Glomerular visceral epithelial cell (primary cell): ENCODE measurements around the gene PPM1L.

Source experiments
- DNase-seq: peaks from one replicate; pipeline ENCODE4 v3.0.0-alpha.2; 2016; ENCODE audit errors: extremely low spot score

The PPM1L gene

DNA sequence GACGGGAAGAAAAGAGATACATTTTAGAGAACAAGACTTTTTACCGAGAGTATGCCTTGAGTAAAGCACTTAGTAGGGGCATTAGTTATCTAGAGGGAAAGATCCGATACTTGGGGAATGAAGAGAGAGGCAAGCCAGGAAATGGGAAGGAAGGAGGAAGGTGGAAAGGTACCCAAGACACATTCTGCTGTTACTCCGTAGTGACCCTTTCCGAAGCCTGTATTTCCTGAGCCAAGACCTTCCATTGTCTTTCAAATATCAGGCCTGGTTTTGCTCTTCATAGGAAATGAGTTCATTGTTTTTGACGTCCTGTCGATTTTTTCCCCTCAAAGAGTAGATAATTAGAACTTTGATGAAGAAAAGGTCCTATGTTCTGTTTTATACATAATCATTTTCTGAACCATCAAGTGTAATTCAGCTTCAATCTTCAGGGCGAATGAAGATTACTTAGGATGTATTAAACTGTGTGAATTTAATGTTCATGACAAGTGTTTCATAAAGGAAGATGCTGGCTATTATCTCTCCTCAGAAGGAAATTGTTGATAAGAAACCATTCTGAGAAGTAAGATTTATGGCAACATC is 95.7 kb downstream of the PPM1L start:
- DNase-seq, result no peak

DNA sequence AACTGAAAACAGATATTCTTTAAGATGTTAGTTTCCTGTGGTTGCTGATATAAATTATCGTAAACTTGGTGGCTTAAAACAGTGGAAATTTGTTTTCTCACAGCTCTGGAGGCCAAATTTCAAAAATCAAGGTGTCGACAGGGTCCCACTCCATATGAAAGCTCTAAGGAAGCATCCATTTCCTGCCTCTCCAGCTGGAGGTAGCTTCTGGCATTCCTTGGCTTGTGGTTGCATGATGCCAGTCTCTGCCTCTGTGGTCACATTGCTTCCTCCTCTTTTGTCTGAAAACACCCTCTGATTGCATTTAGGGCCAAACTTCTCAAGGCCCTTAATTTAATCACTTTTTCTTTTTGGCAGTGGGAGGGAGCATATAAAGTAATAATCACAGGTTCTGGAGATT is 96.8 kb downstream of the PPM1L start:
- no peak for DNase-seq

DNA sequence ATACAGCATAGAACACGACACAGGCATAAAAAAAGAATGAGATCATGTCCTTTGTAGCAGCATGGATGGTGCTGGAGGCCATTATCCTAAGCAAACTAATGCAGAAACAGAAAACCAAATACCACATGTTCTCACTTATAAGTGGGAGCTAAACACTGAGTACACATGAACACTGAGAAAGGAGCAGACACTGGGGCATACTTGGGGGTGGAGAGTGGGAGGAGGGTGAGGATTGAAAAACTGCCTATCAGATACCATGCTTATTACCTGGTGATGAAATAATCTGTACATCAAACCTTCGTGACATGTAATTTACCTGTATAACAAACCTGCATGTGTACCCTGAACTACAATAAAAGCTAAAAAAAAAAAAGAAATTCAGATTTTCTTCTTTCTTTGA is 100.4 kb downstream of the PPM1L start:
- DNase-seq, result no peak

DNA sequence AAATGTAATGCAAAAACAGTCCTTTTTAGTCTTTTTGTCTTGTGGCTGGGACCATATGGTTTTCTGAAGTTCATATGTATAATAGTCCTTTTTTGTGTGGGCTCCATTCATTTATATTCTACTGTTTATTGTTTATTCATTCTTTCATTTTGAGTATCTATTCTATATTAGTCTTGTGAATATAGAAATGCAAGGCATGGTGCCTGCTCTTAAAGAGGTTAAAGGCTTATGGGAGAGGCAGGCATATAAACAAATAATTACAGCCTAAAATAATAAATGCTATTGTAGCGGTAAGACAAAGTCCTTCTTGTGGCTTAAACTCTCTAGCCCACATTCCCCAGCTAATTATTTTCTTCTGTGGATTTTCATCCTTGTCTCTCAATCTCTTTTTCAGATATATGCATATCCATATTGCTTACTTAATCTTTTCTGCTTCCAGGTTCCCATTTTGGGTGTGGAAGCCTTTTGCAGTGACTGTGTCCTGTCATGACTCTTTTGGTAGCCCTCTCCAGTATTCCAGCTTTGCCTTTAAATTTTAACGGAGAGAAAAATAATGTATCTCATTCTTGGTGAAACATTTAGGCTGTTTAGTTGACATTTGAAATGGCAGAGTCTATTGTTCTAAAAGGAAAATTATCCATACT is 101.6 kb downstream of the PPM1L start:
- no peak for DNase-seq

DNA sequence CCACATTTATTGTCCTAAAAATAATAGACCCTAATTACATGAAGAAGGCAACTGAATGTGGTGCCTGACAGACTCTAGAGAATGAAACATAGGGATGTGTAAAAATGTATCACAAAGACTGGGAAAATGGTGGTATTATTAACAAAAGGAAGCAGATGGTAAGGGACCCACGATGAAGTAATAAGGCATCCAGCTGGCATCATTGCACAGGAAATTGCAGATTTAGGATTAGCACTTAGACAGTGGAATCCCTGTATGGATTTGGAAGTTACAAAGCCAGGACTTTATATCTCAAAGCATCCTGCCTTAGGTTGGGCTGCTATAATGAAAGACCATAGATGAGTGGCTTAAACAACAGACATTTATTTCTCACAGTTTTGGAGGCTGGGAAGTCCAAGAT is 104.3 kb downstream of the PPM1L start:
- DNase-seq, result no peak

DNA sequence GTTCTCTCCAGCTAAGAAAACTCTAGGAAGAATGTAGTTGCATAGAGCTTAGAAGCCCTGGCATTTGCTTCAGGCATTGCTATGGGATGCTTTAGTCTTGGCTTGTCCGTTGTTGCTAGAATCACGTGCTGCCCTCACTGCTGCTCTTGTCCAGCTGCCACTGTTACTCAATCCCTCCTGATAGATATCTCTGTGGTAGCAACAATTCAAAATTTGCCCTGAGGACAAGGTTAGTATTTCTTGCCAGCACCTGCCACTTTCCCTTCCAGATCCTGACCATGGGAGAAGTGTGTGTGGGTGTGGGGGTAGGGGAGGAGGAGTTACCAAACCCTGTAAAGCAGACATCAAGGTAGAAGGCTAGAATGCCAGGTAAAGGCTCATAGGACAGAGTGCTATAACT is 113.8 kb downstream of the PPM1L start:
- DNase-seq, result no peak

DNA sequence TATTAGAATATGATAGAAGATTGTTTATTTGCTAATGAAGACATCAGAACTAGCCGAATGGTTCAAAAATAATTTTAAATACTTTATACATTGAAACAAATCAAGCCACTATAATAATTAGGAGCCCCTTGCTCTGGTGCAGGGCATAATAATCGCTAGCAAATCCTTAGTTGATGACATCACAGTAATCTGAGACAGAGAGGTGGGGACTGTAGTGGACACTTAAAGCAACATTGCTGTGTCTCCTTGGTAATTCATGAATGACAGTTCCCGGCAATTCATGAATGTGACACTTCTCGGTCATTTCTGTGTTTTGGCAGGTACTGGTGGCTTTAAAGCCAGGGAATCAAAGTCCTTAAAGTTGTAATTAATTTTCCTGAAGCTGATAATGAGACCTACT is 114.3 kb downstream of the PPM1L start:
- DNase-seq, result no peak

DNA sequence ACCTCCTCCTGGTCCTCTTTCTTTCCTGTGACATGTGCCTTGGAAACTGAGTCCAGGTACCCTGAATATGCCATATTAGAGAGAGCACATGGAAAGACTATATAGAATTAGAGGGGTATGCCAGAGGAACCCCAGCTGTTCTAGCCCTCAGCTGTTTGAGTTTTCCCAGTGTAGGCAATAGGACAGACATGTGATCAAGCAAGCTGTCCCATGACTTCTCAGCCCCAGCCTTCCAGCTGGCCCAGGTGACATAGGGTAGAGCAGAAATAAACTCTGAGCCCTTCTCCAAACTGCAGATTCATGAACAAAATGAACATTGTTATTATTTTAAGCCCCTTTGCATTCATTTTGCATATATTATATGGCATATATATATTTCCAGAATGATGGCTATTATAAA is 118.7 kb downstream of the PPM1L start:
- no peak for DNase-seq

DNA sequence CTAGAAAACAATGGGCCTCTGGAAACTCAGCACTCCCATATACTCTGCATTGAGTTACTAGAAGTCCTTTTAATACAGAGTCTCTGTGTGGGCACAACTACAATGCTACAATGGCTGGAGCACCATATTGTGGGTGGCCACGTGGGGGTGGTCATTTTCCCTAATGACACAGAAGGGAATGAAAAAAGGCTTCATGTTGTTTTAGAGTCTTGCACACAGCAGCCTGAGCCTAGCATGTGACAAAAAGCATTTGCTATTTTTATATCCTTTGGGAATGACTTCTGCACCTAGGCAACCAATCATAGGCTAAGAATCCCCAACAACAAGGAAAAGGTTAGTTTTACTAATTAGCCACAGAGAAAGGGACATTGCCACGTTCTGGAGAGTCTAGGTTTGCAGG is 120.6 kb downstream of the PPM1L start:
- DNase-seq, result no peak

DNA sequence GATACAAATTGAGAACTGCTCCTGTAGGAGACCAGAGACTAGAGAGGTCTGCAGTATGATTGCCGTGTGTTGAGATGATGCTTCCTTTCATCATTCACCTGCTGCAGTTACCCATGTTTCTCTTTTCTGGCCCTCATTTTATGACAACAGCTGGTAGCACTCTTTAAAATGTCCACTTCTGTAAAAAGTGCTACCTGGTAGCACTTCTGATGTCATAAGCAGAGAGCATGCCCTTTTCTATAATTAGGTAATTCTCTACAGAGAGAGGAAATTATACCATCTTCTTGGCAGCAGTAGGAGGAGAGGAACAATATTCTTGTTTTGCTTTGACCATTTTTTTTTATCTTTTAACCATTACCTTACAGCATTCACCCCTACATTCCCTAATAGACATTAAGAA is 123.8 kb downstream of the PPM1L start:
- no peak for DNase-seq

DNA sequence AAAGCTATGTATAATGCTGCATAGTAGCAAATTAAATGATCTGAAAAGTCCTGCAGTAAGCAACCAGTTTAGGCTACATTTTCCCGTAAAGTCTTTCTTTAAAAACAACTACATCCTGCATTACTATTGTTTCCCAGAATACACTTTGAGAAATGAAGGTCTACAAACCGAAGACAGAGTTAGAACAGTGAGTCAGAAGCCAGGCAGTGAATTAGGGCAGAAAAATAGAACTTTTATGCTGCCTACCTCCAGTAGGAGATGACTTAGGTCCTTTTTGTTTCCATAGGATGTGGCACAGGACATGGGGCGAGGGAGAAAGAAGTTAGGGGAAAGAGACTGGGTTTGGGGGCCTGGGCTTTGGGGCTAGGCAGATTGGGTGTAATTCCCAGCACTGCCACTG is 127.3 kb downstream of the PPM1L start:
- DNase-seq, result no peak

DNA sequence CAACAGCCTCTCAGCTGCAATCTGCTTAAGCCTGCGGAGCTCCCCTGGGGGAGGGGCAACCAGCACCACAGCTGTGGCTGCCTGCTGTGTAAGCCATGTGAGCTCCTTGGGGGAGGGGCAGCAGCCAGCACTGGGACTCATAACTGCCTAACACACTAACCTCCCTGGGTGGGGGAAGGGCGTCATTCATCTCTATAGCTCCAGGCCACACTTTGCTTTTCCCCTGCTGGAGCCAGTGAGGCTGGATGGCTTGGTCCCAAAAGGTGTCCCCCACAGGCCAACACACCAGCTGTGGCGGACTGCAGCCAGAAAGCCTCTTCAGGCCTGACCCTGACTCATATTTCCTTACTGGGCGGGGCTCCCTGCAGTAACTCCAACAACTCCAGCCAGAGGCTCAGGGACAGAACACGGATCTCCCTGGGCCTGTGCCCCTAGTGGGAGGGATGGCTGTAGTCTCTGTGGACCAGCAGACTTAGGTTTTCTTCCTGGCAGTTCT is 129.8 kb downstream of the PPM1L start:
- DNase-seq, result no peak

DNA sequence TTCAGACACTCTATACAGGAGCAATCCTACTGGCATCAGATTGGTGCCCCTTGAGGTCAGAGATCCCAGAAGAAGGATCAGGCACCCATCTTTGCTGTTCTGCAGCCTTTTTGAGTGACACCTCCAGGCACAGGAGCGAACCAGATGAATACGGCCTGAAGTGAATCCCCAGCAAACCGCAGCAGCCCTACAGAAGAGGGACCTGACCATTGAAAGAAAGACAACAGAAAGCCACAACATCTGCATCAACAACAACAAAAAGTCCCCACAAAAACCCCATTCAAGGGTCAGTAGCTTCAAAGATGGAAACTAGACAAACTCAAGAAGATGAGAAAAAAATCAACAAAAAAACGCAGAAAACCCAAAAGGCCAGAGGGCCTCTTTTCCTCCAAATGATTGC is 130.4 kb downstream of the PPM1L start:
- no peak for DNase-seq

DNA sequence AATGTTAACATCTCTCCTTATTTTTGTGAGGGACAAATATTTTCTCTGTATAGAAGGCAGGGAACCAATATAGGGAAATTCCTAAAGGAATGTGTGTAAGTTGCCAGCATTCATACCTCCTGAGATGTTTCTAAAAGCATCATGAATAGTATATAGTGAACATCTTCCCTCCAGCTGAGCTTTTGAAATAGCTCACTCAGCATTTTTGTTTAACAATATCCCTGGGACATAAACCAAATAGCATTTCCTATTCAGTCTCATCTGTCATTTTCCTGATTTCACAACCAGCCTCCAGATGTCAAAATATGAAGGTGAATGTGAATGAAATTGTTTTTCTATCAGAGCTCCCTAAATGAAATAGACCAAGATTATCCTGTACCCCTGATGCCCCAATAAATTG is 137.2 kb downstream of the PPM1L start:
- DNase-seq, result no peak

DNA sequence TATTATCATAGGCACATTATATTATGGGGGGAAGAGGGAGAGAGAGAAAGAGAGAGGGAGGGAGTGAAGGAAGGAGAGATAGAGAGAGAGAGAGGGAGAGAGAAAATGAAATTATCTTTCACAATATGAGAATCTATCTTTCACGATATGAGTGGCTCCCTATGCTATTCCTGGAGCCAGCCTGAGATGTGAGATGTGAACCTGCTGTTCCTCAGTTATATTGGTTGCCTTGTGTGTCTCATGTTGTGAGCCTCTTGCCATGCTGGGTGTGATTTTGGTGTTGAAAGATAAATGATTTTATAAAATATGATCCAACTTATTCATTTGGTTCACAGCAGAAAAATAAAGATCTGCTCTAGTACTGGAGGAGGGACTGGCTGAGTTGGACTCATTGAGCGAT is 148.7 kb downstream of the PPM1L start:
- no peak for DNase-seq

DNA sequence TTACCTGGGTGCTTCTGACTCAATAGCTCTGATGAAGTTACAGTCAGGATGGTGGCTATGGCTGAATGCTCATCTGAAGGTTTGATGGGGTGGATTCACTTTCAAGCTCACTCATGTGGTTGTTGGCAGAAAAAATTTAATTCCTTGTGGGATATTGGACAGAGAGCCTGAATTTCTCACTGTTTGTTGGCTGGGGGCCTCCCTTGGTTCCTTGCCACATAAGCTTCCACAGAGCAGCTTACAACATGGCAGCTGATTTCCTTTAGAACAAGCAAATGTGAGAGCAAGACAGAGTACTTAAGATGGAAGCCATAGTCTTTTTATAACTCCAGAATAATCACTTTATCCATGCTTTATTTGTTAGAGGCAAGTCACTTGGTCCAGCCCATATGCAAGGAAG is 150.6 kb downstream of the PPM1L start:
- DNase-seq, result no peak

DNA sequence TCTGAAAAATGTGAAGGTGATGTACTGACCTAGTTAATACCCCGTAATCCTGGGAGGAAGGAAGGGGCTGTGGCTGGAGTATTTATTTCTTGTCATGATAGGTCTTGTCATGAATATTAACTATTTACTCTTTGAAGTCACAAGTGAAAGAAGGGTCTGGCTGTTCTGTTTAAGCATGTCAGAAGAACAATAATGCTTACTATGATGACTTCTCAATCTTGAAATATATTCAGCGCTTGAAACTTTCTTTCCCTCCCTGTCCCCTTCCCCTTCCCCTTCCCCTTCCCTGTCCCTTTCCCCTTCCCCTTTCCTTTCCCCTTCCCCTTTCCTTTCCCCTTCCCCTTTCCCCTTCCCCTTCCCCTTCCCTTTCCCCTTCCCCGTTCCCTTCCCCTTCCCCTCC is 153.9 kb downstream of the PPM1L start:
- DNase-seq, result no peak

DNA sequence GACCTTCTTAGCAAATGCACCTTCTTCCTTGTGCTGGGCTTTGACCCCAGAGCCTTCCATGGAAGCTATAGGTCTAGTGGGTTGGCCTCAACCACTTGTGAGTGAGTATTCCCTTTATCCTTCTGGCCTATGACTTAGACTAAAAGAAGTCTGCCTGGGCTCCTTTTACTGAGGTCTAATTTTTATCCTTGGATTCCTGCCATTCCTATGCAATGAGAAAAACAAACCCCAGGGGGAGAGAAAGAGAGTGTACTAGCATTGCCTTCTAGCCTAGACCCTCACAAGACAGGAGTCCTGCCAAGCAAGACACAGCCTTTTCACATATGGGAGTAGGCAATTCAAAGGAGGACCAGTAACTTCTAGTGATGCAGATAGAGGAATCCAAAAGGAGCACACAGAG is 155.4 kb downstream of the PPM1L start:
- DNase-seq, result no peak

DNA sequence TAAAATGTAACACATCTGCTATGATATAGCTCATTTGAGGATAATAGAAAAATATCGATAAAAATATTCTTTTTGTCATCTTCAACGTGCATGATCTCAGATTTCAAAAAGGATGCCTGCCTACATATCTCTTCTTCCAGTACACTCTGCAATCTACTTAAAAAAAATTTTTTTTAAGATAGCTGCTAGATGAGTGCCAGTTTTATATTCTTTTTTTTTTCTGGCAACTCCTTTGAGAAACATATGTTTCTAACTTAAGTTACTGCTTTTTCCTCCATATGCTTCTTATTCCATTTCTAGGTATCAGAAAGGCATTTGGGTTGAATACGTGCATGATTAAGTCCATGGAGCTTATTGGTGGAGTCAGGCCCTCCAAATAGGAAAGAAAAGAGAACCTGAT is 160.4 kb downstream of the PPM1L start:
- DNase-seq, result no peak

DNA sequence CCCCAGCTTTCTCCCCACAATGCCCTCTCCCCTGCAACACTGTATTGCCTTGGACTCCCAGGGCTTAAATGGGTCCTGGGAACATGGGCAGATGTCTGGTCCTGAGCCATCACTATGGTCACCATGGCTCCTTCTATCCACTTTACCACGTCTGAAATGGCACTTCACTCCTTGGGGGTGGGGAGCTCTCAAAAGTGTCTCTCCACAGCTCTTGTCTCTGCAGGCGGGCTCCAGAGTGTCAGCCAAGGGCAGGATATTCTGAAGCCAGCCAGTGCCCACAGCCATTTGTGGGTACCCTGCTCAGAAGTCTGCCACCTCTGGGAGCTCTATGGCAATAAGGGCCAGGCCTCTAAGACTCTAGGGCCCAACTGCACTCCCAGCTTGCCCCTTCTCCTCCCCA is 163.9 kb downstream of the PPM1L start:
- DNase-seq, result no peak

DNA sequence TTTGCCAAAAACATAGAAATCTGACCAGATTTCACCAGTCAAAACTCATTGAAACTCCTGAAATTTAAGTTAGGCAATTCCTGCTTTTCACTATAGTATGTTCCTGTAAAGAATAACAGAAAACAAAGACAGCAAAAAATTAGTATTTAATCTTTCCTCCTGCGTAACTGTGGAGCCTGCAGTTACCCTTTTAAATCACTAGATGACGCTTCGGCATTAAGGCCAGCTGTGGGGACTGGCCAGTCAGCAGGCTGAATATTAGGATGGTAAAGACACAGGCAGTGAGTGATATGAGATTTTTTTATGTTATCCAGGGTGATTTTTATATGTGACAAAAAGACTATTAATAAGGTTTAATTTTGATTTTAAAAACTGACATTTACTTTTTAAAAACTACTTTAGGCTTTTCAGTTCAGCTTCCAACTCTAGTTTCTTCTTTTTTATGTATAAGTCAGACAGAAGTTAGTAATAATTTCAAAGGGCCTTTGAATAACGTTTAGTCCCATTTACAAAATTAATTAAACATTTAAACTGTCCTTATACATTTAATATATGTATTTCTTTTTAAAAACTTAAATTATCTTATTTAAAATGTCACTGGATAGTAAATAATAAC is 165.1 kb downstream of the PPM1L start:
- DNase-seq, result peak; percentile 32

DNA sequence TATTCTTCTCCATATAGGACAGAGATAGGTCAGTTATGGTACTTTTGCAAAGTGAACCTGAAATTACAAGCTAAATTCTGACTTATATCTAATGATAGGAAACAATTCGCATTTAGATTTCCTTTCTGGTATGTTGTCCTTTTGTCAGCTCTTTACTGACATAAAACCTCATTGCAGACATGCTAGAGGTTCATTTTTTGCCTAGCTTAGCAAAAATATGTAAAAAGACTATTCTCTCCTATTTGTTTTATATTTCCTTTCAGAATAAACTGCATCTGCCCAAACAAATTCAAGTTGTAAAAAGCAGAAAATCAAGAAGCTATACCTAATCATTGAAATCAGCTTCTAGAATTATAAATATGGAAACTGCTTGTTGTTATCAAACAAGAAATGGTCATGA is 168.7 kb downstream of the PPM1L start:
- no peak for DNase-seq

DNA sequence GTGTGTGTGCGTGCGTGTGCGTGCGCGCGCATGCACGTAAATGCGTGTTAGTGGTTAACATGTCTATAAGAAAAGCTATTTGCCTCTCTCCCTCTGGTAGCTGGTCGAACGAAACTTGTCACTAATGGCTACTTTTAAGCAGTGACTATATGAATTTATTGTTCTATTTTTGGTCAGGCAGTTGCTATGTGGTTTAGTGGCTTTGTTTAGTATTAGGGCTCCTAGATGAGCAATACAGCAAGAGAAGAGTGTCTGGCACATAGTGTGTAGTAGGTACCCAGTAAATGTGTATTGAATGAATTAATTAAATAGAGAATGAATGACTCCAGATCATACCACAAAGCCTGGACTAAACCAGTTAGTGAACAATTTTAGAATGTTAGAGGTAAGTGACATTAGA is 171.6 kb downstream of the PPM1L start:
- DNase-seq, result no peak
